ENCODE results near the gene ZBTB20. TPM values are rescaled to one million over a fixed set of nuclear protein-coding genes. Genes with fewer than 3 reads are reported as not detected.

ZBTB20 gene
- total and polyA plus RNA-seq, 2 experiments from 2014 or later: 15.7 to 37.3 TPM

DNA sequence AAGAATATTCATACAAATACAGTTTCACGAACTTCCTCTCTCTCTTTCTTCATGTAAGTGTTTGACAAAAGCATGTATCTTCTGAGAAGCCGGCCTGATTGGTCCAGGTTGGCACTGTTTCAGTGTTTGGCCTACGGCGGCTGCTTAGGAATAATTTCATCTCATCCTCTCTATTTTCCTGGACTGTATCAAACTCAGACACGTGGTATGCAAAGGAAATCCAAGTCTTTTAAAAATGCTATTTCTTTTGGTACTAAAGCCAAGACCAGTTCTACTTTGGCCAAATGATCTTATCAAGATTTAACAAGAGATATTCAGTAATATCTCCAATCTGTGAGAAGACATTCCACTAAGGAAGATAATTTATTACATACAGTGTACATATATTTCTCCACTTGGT is 700.5 kb downstream of the ZBTB20 start:
- H3K36me3 ChIP-seq: no peaks in the 10 kb centered on the region
- TF ChIP-seq, protein P1, sequence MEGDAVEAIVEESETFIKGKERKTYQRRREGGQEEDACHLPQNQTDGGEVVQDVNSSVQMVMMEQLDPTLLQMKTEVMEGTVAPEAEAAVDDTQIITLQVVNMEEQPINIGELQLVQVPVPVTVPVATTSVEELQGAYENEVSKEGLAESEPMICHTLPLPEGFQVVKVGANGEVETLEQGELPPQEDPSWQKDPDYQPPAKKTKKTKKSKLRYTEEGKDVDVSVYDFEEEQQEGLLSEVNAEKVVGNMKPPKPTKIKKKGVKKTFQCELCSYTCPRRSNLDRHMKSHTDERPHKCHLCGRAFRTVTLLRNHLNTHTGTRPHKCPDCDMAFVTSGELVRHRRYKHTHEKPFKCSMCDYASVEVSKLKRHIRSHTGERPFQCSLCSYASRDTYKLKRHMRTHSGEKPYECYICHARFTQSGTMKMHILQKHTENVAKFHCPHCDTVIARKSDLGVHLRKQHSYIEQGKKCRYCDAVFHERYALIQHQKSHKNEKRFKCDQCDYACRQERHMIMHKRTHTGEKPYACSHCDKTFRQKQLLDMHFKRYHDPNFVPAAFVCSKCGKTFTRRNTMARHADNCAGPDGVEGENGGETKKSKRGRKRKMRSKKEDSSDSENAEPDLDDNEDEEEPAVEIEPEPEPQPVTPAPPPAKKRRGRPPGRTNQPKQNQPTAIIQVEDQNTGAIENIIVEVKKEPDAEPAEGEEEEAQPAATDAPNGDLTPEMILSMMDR (IDR thresholded peaks at IDR 0.05; ENCODE audit: low read depth, low read length): no peak
- peaks cover 49% of the 10 kb centered on the region for H3K4me1 ChIP-seq (ENCODE audit: low read depth)
- H3K4me3 ChIP-seq: no peak overlapping the region
- H3K27me3 ChIP-seq: no peaks in the 10 kb centered on the region
- no peaks in the 10 kb centered on the region for H3K9me3 ChIP-seq (ENCODE audit: low read depth)
- H3K27ac ChIP-seq: no peak overlapping the region
- no peak for DNase-seq (ENCODE audit: low read depth in 1 of 2, low spot score in 1 of 2)

DNA sequence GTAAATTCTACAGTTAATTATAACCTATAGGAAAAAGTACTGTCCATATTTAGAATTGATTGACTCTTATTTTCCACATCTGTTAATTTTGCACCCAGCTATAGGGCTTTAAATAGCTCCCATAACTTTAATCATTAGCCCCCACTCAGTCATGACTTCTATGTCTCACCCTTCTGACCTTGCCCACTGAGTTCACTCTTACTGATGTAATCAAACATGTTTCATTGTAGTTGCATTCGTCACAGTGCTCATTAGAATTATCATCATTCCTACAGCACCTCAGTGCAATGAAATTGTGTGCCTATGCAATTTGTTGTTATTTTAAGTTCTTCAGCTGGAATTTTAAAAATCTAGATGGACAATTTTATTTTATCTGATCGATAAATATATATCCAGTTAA is 701.9 kb downstream of the ZBTB20 start:
- DNase-seq (ENCODE audit: low read depth in 1 of 2, low spot score in 1 of 2): no peak
- TF ChIP-seq, protein P1 (IDR thresholded peaks at IDR 0.05; ENCODE audit: low read depth, low read length): no peak
- Histone ChIP-seq H3K36me3 (no peaks in the 10 kb centered on the region), H3K4me1 (ENCODE audit: low read depth) (peaks cover 51% of the 10 kb centered on the region), H3K27ac (no peak overlapping the region), H3K27me3 (no peaks in the 10 kb centered on the region), H3K9me3 (ENCODE audit: low read depth) (no peaks in the 10 kb centered on the region), H3K4me3 (no peak overlapping the region)

DNA sequence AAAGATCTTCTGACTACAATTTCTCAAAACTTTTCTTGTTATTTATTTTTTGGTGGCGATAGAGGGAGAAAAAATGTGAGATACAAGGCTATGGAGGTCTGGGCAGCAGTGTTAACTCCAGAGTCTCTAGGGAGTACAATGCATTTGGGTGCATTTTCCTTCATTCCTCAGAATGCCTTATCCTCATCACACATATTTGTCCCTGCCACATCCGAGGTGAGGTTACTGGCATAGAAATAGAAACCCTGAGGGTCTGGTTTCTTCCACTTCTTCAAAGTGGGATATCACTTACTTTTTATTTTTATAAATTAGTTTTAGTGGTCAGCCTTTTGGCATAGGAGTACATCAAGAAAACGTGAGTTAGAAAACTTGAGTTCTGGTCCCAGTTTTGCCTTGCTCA is 702.9 kb downstream of the ZBTB20 start:
- no peaks in the 10 kb centered on the region for H3K36me3 ChIP-seq
- no peak overlapping the region for H3K4me3 ChIP-seq
- DNase-seq (ENCODE audit: low read depth in 1 of 2, low spot score in 1 of 2): peak in 1 of 2 donors; percentile 15
- H3K27ac ChIP-seq: no peak overlapping the region
- H3K27me3 ChIP-seq: no peaks in the 10 kb centered on the region
- H3K9me3 ChIP-seq (ENCODE audit: low read depth): no peaks in the 10 kb centered on the region
- TF ChIP-seq, protein P1 (IDR thresholded peaks at IDR 0.05; ENCODE audit: low read depth, low read length): no peak
- H3K4me1 ChIP-seq (ENCODE audit: low read depth): peaks cover 41% of the 10 kb centered on the region

DNA sequence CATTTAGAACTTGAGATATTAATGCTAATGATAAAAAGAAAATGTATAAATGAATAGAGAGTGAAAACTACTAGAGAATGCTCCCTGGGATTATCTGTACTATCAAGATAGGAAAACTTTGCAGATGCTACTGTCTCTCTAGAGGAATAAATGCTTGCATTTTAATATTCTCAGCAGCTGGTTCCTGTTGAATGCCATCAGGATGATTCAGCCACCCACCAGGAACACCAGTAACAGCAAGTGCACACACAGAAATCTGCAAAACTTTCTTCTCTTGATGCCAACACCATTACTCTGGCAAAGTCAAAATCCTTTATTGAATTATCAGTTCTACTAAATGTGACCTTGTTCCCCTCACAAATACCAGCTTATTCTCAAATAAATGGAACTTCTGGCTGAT is 704.8 kb downstream of the ZBTB20 start:
- Histone ChIP-seq H3K4me3 (no peak overlapping the region), H3K27me3 (no peaks in the 10 kb centered on the region), H3K36me3 (no peaks in the 10 kb centered on the region), H3K9me3 (ENCODE audit: low read depth) (no peaks in the 10 kb centered on the region), H3K27ac (no peak overlapping the region), H3K4me1 (ENCODE audit: low read depth) (peaks cover 36% of the 10 kb centered on the region)
- TF ChIP-seq, protein P1 (IDR thresholded peaks at IDR 0.05; ENCODE audit: low read depth, low read length): no peak
- peak in 1 of 2 donors; percentile 48 for DNase-seq (ENCODE audit: low read depth in 1 of 2, low spot score in 1 of 2)

DNA sequence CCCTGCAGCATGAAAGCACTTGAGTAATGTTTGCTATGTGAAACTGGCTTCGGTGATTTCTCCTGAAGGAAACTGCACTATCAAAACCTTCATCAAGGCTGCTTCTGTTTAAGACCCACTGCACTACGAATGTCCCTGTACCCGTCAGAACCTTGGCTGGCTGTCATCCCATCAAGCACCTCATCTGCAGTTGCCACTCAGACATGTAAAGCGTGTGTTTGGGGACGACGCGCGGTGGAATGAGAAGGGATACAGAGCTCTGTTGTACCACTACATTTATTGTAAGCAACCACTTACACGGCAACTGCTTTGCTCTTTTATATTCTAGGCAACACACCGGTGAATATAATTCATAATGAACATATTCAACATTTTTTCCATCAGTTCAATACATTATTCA is 705.7 kb downstream of the ZBTB20 start:
- H3K27ac ChIP-seq: peak overlapping the region; percentile 37

More for the DNA sequence above, 705.7 kb downstream of the ZBTB20 start:
- no peak for DNase-seq (ENCODE audit: low read depth in 1 of 2, low spot score in 1 of 2)
- no peaks in the 10 kb centered on the region for H3K27me3 ChIP-seq
- TF ChIP-seq, protein P1 (IDR thresholded peaks at IDR 0.05; ENCODE audit: low read depth, low read length): no peak
- H3K36me3 ChIP-seq: no peaks in the 10 kb centered on the region
- H3K4me1 ChIP-seq (ENCODE audit: low read depth): peaks cover 36% of the 10 kb centered on the region
- H3K9me3 ChIP-seq (ENCODE audit: low read depth): no peaks in the 10 kb centered on the region
- H3K4me3 ChIP-seq: no peak overlapping the region
